GM12891 (cell line): ENCODE results near the gene PCSK7.

ENCODE experiments used
- PAX5 ChIP-seq: IDR thresholded peaks from 2 replicates; pipeline ENCODE4 v1.6.1; 2011; ENCODE audit warnings: low read length, moderate library complexity, mild to moderate bottlenecking; ENCODE audit not compliant: insufficient read depth, severe bottlenecking
- POLR2A ChIP-seq: IDR thresholded peaks from 2 replicates; pipeline ENCODE4 v1.6.1; 2011; ENCODE audit warnings: low read depth, low read length, control low read depth
- POLR2AphosphoS5 ChIP-seq: IDR thresholded peaks from 2 replicates; pipeline ENCODE4 v1.6.1; 2011; ENCODE audit warnings: low read depth, low read length, control low read depth
- POU2F2 ChIP-seq: IDR thresholded peaks from 2 replicates; pipeline ENCODE4 v1.6.1; 2011; ENCODE audit warnings: low read depth, mild to moderate bottlenecking, control low read depth, low read length, moderate library complexity
- TAF1 ChIP-seq: IDR thresholded peaks from 2 replicates; pipeline ENCODE4 v1.6.1; 2011; ENCODE audit warnings: low read depth, low read length, control low read depth

GRCh38 chr11:117222991-117223740 lies 8.7 kb downstream of the PCSK7 start:
- TF ChIP-seq POLR2A (no peak), POLR2AphosphoS5 (no peak), TAF1 (no peak), POU2F2 (no peak), PAX5 (no peak)
